WERI-Rb-1 (cell line): Measurements from ENCODE around the gene MORC2.

Source experiments
- DNase-seq: peaks from one replicate; pipeline ENCODE4 v3.0.0-alpha.2; 2020
- H3K27ac ChIP-seq: fragments of 250-450 bp; sonication (Bioruptor Pico); 2 replicates; pipeline ENCODE4 v1.5.1; 2020; ENCODE audit warnings: mild to moderate bottlenecking, moderate library complexity
- H3K27me3 ChIP-seq: fragments of 250-450 bp; sonication (Bioruptor Pico); 2 replicates; pipeline ENCODE4 v1.5.1; 2021; ENCODE audit warnings: mild to moderate bottlenecking, low read depth, moderate library complexity; ENCODE audit not compliant: insufficient read depth, severe bottlenecking
- H3K36me3 ChIP-seq: fragments of 250-450 bp; sonication (Bioruptor Pico); 2 replicates; pipeline ENCODE4 v1.5.1; 2020; ENCODE audit warnings: mild to moderate bottlenecking, moderate library complexity
- H3K4me3 ChIP-seq: 2 replicates; pipeline ENCODE4 v1.5.1; 2011; ENCODE audit warnings: low read depth, mild to moderate bottlenecking, control low read depth, low read length
- H3K9me3 ChIP-seq: fragments of 250-450 bp; sonication (Bioruptor Pico); 2 replicates; pipeline ENCODE4 v1.5.1; 2021; ENCODE audit warnings: mild to moderate bottlenecking, moderate library complexity; ENCODE audit not compliant: severe bottlenecking
- CTCF ChIP-seq: IDR thresholded peaks from 2 replicates; pipeline ENCODE4 v1.5.1; 2011; ENCODE audit warnings: low read depth, mild to moderate bottlenecking, control low read depth, inconsistent platforms, low read length

Gene MORC2

GRCh38 chr22:30994960-30995359 lies 26.4 kb upstream of the MORC2 start:
- H3K27me3 ChIP-seq, result no peaks in the 10 kb centered on the region
- H3K27ac ChIP-seq, result no peak overlapping the region
- H3K36me3 ChIP-seq, result no peaks in the 10 kb centered on the region
- no peak for DNase-seq
- no peak overlapping the region for H3K4me3 ChIP-seq
- H3K9me3 ChIP-seq, result no peaks in the 10 kb centered on the region
- no peak for TF ChIP-seq CTCF

GRCh38 chr22:30992565-30992964 lies 24.0 kb upstream of the MORC2 start:
- H3K27ac ChIP-seq, result no peak overlapping the region
- H3K36me3 ChIP-seq, result no peaks in the 10 kb centered on the region
- no peaks in the 10 kb centered on the region for H3K27me3 ChIP-seq
- H3K9me3 ChIP-seq, result no peaks in the 10 kb centered on the region
- H3K4me3 ChIP-seq, result no peak overlapping the region
- no peak for TF ChIP-seq CTCF
- DNase-seq, result no peak

- Histone ChIP-seq H3K27ac (no peak overlapping the region), H3K27me3 (no peaks in the 10 kb centered on the region), H3K4me3 (no peak overlapping the region), H3K36me3 (no peaks in the 10 kb centered on the region), H3K9me3 (no peaks in the 10 kb centered on the region)
- DNase-seq, result no peak
- no peak for TF ChIP-seq CTCF
Measured at GRCh38 chr22:30990690-30991089, 22.1 kb upstream of the MORC2 start.

- H3K27ac ChIP-seq, result no peak overlapping the region
- H3K4me3 ChIP-seq, result no peak overlapping the region
- no peak for DNase-seq
- H3K36me3 ChIP-seq, result no peaks in the 10 kb centered on the region
- H3K27me3 ChIP-seq, result no peaks in the 10 kb centered on the region
- H3K9me3 ChIP-seq, result no peaks in the 10 kb centered on the region
- TF ChIP-seq CTCF, result no peak
Measured at GRCh38 chr22:30989474-30989873, 20.9 kb upstream of the MORC2 start.

- no peak overlapping the region for H3K4me3 ChIP-seq
- DNase-seq, result no peak
- no peaks in the 10 kb centered on the region for H3K27me3 ChIP-seq
- TF ChIP-seq CTCF, result no peak
- H3K27ac ChIP-seq, result no peak overlapping the region
- no peaks in the 10 kb centered on the region for H3K36me3 ChIP-seq
- H3K9me3 ChIP-seq, result no peaks in the 10 kb centered on the region
Measured at GRCh38 chr22:30985561-30986208, 17.1 kb upstream of the MORC2 start.

GRCh38 chr22:30984317-30984716 lies 15.7 kb upstream of the MORC2 start:
- no peaks in the 10 kb centered on the region for H3K27me3 ChIP-seq
- DNase-seq, result no peak
- no peak overlapping the region for H3K4me3 ChIP-seq
- H3K27ac ChIP-seq, result no peak overlapping the region
- no peaks in the 10 kb centered on the region for H3K36me3 ChIP-seq
- TF ChIP-seq CTCF, result no peak
- no peaks in the 10 kb centered on the region for H3K9me3 ChIP-seq
